ENCODE results near the gene TREM2. TPM values are rescaled to one million over a fixed set of nuclear protein-coding genes. Genes with fewer than 3 reads are reported as not detected.

TREM2 gene
- total RNA-seq, 2 donors from 2014 or later = not detected

DNA sequence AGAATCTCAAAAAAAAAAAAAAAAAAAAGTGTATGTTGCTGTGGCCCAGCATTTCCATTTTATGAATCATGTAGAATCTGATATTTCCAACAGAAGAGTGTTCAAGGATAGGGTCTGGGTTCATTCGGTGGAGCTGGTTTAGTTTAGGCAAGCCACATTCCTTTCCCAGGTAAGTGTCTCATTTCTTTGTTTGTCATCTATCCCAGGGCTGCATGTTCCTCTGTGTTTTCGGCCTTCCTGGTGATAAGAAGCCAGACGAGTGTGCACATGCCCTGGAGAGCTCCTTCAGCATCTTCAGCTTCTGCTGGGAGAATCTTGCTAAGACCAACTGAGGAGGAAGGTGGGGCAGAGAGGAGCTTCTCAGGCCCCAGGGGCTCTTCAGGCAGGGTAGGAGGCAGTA, 51.9 kb downstream of the TREM2 start:
- TF ChIP-seq, protein P1, sequence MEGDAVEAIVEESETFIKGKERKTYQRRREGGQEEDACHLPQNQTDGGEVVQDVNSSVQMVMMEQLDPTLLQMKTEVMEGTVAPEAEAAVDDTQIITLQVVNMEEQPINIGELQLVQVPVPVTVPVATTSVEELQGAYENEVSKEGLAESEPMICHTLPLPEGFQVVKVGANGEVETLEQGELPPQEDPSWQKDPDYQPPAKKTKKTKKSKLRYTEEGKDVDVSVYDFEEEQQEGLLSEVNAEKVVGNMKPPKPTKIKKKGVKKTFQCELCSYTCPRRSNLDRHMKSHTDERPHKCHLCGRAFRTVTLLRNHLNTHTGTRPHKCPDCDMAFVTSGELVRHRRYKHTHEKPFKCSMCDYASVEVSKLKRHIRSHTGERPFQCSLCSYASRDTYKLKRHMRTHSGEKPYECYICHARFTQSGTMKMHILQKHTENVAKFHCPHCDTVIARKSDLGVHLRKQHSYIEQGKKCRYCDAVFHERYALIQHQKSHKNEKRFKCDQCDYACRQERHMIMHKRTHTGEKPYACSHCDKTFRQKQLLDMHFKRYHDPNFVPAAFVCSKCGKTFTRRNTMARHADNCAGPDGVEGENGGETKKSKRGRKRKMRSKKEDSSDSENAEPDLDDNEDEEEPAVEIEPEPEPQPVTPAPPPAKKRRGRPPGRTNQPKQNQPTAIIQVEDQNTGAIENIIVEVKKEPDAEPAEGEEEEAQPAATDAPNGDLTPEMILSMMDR (conservative IDR thresholded peaks at IDR 0.05) = no peak
- H3K4me1 Mint-ChIP-seq = peaks cover 6% of the 10 kb centered on the region
- Histone ChIP-seq H3K4me3 (ENCODE audit: low read length) (no peak overlapping the region), H3K27ac (ENCODE audit: low read depth, low read length) (no peak overlapping the region), H3K9me3 (ENCODE audit: control insufficient read depth, low read length) (no peaks in the 10 kb centered on the region), H3K9ac (ENCODE audit: extremely low read depth, low read length, poor library complexity, severe bottlenecking) (no peak overlapping the region), H3K36me3 (ENCODE audit: control insufficient read depth, insufficient read depth, low read length) (no peaks in the 10 kb centered on the region), H3K4me1 (ENCODE audit: control insufficient read depth, insufficient read depth, low read length) (no peaks in the 10 kb centered on the region), H3K27me3 (ENCODE audit: control insufficient read depth, insufficient read depth, low read length, poor library complexity, severe bottlenecking) (no peaks in the 10 kb centered on the region)
- no peak for DNase-seq
- H3K27me3 Mint-ChIP-seq (ENCODE audit: insufficient read depth) = no peaks in the 10 kb centered on the region
- no peak overlapping the region for H3K27ac Mint-ChIP-seq
- no peaks in the 10 kb centered on the region for H3K9me3 Mint-ChIP-seq
- 89 to 100% methylated on average over 1 to 3 of the region's 3 CpGs for WGBS, 2 experiments (ENCODE audit: insufficient coverage in 1 of 2, insufficient read length in 1 of 2)
- no peak overlapping the region for H3K4me3 Mint-ChIP-seq
- no peaks in the 10 kb centered on the region for H3K36me3 Mint-ChIP-seq (ENCODE audit: low read depth)

Other genes starting within 250 kb of the TREM2 start
- 1 to 10 TPM; 3.8 to 4.7 TPM for gene UNC5CL, start 123.9 kb downstream of the TREM2 start, total RNA-seq
- gene TSPO2, start 120.6 kb downstream of the TREM2 start, total RNA-seq = not detected
- gene APOBEC2, start 109.9 kb downstream of the TREM2 start, total RNA-seq = under 1 TPM in 1 of 2 donors, not detected in 1; 0.31 TPM
- 10 to 100 TPM; 33.8 to 40.7 TPM for gene OARD1, start 90.8 kb downstream of the TREM2 start, total RNA-seq
- gene NFYA, start 90.1 kb downstream of the TREM2 start, total RNA-seq = 10 to 100 TPM; 44.8 to 45.8 TPM
- gene TREML1, start 8.8 kb downstream of the TREM2 start, total RNA-seq = under 1 TPM; 0.31 to 0.53 TPM
- gene TREML2, start 38.0 kb upstream of the TREM2 start, total RNA-seq = not detected
- not detected for gene TREML4, start 65.2 kb upstream of the TREM2 start, total RNA-seq
- gene TREM1, start 123.6 kb upstream of the TREM2 start, total RNA-seq = not detected
- gene NCR2, start 172.5 kb upstream of the TREM2 start, total RNA-seq = not detected

Data from endodermal cell (in vitro differentiated cells).